Activated CD8-positive, alpha-beta T cell treated with anti-CD3 and anti-CD28 coated beads, Interleukin-2, amount 10 ng/mL, durations not matched to agents 7 days and 5 days (primary cell): ENCODE data around the gene VSIG8. TPM values are rescaled to one million over a fixed set of nuclear protein-coding genes. Genes with fewer than 3 reads are reported as not detected.

ENCODE experiments used
- ATAC-seq: fragments of 150-1000 bp; cut with Tn5 transposase; one replicate; pipeline ENCODE4 v1.10.0; 2021; ENCODE audit warnings: moderate library complexity
- CTCF ChIA-PET: fragments of 350-600 bp; sonication (Branson Sonifier 250); formaldehyde crosslinking; loops from one replicate; lab custom pipeline; 2021; ENCODE audit warnings: antibody characterized with exemption; lab: Charles Lee
- POLR2A ChIA-PET: fragments of 350-600 bp; sonication (Branson Sonifier 250); formaldehyde crosslinking; loops from one replicate; lab custom pipeline; 2021; ENCODE audit warnings: antibody characterized with exemption; lab: Charles Lee
- DNase-seq: peaks from one replicate; pipeline ENCODE4 v3.0.0-alpha.2; 2020
- H3K27ac Mint-ChIP-seq: one replicate; pipeline ENCODE4 v1.8.0; 2021; ENCODE audit warnings: mild to moderate bottlenecking, mixed read lengths
- H3K27me3 Mint-ChIP-seq: one replicate; pipeline ENCODE4 v1.8.0; 2021; ENCODE audit warnings: low read depth, mixed read lengths
- H3K36me3 Mint-ChIP-seq: one replicate; pipeline ENCODE4 v1.8.0; 2021; ENCODE audit warnings: low read depth, mixed read lengths
- H3K4me1 Mint-ChIP-seq: one replicate; pipeline ENCODE4 v1.8.0; 2021; ENCODE audit warnings: low read depth, mixed read lengths
- H3K4me3 Mint-ChIP-seq: one replicate; pipeline ENCODE4 v1.8.0; 2021; ENCODE audit warnings: mild to moderate bottlenecking, mixed read lengths
- H3K9me3 Mint-ChIP-seq: one replicate; pipeline ENCODE4 v1.8.0; 2022; ENCODE audit warnings: mixed read lengths; ENCODE audit not compliant: insufficient read depth
- microRNA-seq: library from miRNA; unstranded; fragments of <30 nt; microRNA quantifications from one replicate; pipeline ENCODE4 v1.2.0, GENCODE V29; 2022
- total RNA-seq, 2 experiments: library from RNA; stranded (reverse); gene quantifications; one replicate each; pipeline ENCODE4 v1.2.3, GENCODE V29; 2021

VSIG8 gene
- total RNA-seq, 2 experiments from 2014 or later: not detected

DNA sequence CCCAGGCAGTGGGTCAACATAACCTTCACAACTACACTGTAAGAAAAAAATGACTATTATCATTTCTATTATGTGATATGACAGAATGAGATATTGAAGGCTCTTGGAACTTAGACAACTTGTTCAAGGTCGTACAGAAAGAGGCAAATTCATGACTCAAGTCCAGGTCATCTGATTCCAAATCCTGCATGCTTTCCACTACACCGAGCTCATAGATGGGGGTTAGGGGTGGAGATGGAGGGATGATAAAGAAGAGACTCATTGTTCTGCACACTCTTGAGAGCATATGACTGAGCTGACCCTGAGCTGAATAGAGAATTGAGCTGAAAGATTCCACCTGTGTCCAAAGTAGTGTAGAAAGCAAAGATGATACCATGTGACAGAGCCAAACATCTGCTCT, 57.5 kb downstream of the VSIG8 start:
- CTCF ChIA-PET: interaction anchor here (0.7 to 14.3 kb wide), 6 partner anchors 8 to 203 kb away, joined by 3 to 483 read pairs (median 6); partner anchors contain the start of gene SLAMF8
- no peak overlapping the region for H3K4me3 Mint-ChIP-seq
- H3K9me3 Mint-ChIP-seq: no peaks in the 10 kb centered on the region
- POLR2A ChIA-PET: no interaction called here
- ATAC-seq (no peak), DNase-seq (no peak)
- H3K36me3 Mint-ChIP-seq: no peaks in the 10 kb centered on the region
- H3K27ac Mint-ChIP-seq: no peak overlapping the region
- H3K27me3 Mint-ChIP-seq: peaks cover 61% of the 10 kb centered on the region
- H3K4me1 Mint-ChIP-seq: peaks cover 17% of the 10 kb centered on the region

Small RNA genes within 50 kb of the gene (microRNA-seq; reads per million reads assigned to microRNA genes)
- not detected for gene MIR4259

Other genes with a start within 250 kb of the VSIG8 start
- not detected for gene CRP, start 148.1 kb downstream of the VSIG8 start, total RNA-seq
- 10 to 100 TPM; 21.9 to 26.5 TPM for gene DUSP23, start 81.7 kb downstream of the VSIG8 start, total RNA-seq
- gene FCRL6, start 60.3 kb downstream of the VSIG8 start, total RNA-seq: under 1 TPM; 0.42 to 0.76 TPM
- 1 to 10 TPM in 1 of 2 experiments, under 1 TPM in 1; 0.73 to 1.3 TPM for gene SLAMF8, start 35.8 kb downstream of the VSIG8 start, total RNA-seq
- under 1 TPM; 0.34 to 0.79 TPM for gene CFAP45, start 37.5 kb upstream of the VSIG8 start, total RNA-seq
- 100 to 1,000 TPM; 476 to 510 TPM for gene TAGLN2, start 62.9 kb upstream of the VSIG8 start, total RNA-seq
- not detected for gene IGSF9, start 83.0 kb upstream of the VSIG8 start, total RNA-seq
- not detected for gene SLAMF9, start 91.6 kb upstream of the VSIG8 start, total RNA-seq
- gene PIGM, start 169.3 kb upstream of the VSIG8 start, total RNA-seq: 1 to 10 TPM; 4.2 to 4.5 TPM
- gene KCNJ10, start 207.5 kb upstream of the VSIG8 start, total RNA-seq: not detected
- not detected for gene KCNJ9, start 218.9 kb upstream of the VSIG8 start, total RNA-seq
- 10 to 100 TPM; 41.7 to 44.4 TPM for gene IGSF8, start 236.0 kb upstream of the VSIG8 start, total RNA-seq